Activated CD4-positive, alpha-beta T cell treated with anti-CD3 and anti-CD28 coated beads, Interleukin-2, amount 10 ng/mL, durations not matched to agents 7 days and 5 days (primary cell): ENCODE data around the gene CCDC3. TPM values are rescaled to one million over a fixed set of nuclear protein-coding genes. Genes with fewer than 3 reads are reported as not detected.
"Not testable (repeated sequence)": the region's sequence is repeated elsewhere in the genome, so short reads cannot be mapped to it uniquely, and the experiment has no call there.

Experiments
- CTCF ChIA-PET: fragments of 350-600 bp; sonication (Branson Sonifier 250); formaldehyde crosslinking; loops from one replicate; lab custom pipeline; 2021; ENCODE audit warnings: antibody characterized with exemption; lab: Charles Lee
- POLR2A ChIA-PET: fragments of 350-600 bp; sonication (Branson Sonifier 250); formaldehyde crosslinking; loops from one replicate; lab custom pipeline; 2021; ENCODE audit warnings: antibody characterized with exemption; lab: Charles Lee
- DNase-seq: peaks from one replicate; pipeline ENCODE4 v3.0.0-alpha.2; 2020
- H3K27ac Mint-ChIP-seq: one replicate; pipeline ENCODE4 v1.8.0; 2021; ENCODE audit warnings: mild to moderate bottlenecking, moderate library complexity, mixed read lengths
- H3K27me3 Mint-ChIP-seq: one replicate; pipeline ENCODE4 v1.8.0; 2021; ENCODE audit warnings: mixed read lengths
- H3K36me3 Mint-ChIP-seq: one replicate; pipeline ENCODE4 v1.8.0; 2021; ENCODE audit warnings: low read depth, mixed read lengths
- H3K4me1 Mint-ChIP-seq: one replicate; pipeline ENCODE4 v1.8.0; 2021; ENCODE audit warnings: mixed read lengths
- H3K4me3 Mint-ChIP-seq: one replicate; pipeline ENCODE4 v1.8.0; 2021; ENCODE audit warnings: mild to moderate bottlenecking, moderate library complexity, mixed read lengths
- H3K9me3 Mint-ChIP-seq: one replicate; pipeline ENCODE4 v1.8.0; 2021; ENCODE audit warnings: mixed read lengths
- total RNA-seq, 2 experiments: library from RNA; stranded (reverse); gene quantifications; one replicate each; pipeline ENCODE4 v1.2.3, GENCODE V29; 2021

Gene CCDC3
- total RNA-seq, 2 experiments from 2014 or later: 0.10 to 0.12 TPM

DNA sequence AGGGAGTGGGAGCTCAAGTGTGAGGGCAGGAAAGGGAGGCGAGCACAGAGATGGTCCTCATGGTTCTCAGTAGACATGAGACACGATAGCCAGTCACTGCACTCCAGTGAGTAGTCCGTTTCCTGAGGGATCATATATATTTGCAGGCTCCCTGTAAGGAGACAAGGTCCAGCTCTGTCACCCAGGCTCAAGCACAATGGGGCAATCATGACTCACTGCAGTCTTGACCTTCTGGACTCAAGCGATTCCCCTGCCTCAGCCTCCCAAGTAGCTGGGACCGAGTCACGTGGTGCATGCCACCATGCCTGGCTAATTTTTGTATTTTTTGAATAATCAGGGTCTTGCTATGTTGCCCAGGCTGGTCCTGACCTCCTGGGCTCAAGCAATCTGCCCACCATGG lies 116.7 kb downstream of the CCDC3 start:
- no peak for DNase-seq
- ChIA-PET POLR2A (no interaction called here), CTCF (interaction anchor here (0.7 kb wide), 1 partner anchor 145 kb away, joined by 3 read pairs; no protein-coding TSS in a partner anchor)
- H3K9me3 Mint-ChIP-seq: peaks cover 1% of the 10 kb centered on the region
- H3K27ac Mint-ChIP-seq: no peak overlapping the region
- peaks cover 11% of the 10 kb centered on the region for H3K27me3 Mint-ChIP-seq
- no peak overlapping the region for H3K4me3 Mint-ChIP-seq
- no peaks in the 10 kb centered on the region for H3K36me3 Mint-ChIP-seq
- no peaks in the 10 kb centered on the region for H3K4me1 Mint-ChIP-seq

GRCh38 chr10:12880423-12880822 lies 121.1 kb downstream of the CCDC3 start:
- Mint-ChIP-seq H3K36me3 (no peaks in the 10 kb centered on the region), H3K9me3 (peaks cover 3% of the 10 kb centered on the region), H3K4me3 (no peak overlapping the region), H3K27ac (no peak overlapping the region), H3K27me3 (peaks cover 19% of the 10 kb centered on the region), H3K4me1 (no peaks in the 10 kb centered on the region)
- ChIA-PET CTCF (no interaction called here), POLR2A (no interaction called here)
- no peak for DNase-seq

DNA sequence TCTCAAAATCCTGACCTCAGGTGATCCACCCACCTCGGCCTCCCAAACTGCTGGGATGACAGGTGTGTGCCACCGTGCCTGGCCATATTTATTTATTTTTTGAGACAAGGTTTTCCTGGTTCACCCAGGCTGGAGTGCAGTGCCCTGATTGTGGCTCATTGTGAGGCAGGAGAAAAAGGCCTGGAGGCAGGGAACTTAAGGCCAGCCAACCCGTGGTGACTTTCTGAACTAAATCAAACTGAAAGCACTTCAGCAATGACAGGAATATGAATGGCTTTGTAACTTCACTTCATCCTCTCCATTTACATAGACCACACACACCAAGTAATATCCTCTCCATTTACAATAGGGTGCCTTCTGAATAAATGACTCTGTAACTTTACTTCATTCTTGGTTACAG lies 124.4 kb downstream of the CCDC3 start:
- POLR2A ChIA-PET: no interaction called here
- peaks cover 3% of the 10 kb centered on the region for H3K9me3 Mint-ChIP-seq

DNA sequence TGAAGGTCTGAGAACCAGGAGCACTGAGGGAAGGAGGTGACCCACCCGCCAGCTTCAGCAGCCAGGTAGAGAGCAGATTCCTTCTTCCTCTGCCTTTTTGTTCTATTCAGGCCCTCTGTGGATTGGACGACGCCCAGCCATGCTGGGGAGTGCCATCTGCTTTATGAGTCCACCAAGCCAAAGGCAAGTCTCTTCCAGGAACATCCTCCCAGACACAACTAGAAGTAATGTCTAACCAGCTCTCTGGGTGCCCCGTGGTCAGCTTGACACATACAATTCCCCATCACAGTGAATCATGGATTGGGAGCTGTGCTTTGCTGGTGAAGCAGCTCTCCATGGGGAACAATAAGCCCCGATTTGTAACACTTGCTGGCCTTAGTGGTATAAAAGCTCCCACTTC lies 125.2 kb downstream of the CCDC3 start:
- Mint-ChIP-seq H3K27ac (no peak overlapping the region), H3K4me3 (no peak overlapping the region), H3K36me3 (no peaks in the 10 kb centered on the region), H3K27me3 (peaks cover 15% of the 10 kb centered on the region), H3K4me1 (no peaks in the 10 kb centered on the region), H3K9me3 (peaks cover 3% of the 10 kb centered on the region)
- ChIA-PET CTCF (interaction anchor here (0.6 kb wide), 1 partner anchor 54 kb away, joined by 3 read pairs; no protein-coding TSS in a partner anchor), POLR2A (no interaction called here)
- DNase-seq: no peak

More for the DNA sequence above, 124.4 kb downstream of the CCDC3 start:
- no peak overlapping the region for H3K27ac Mint-ChIP-seq
- H3K4me3 Mint-ChIP-seq: no peak overlapping the region
- peaks cover 17% of the 10 kb centered on the region for H3K27me3 Mint-ChIP-seq
- no peaks in the 10 kb centered on the region for H3K36me3 Mint-ChIP-seq
- CTCF ChIA-PET: no interaction called here
- H3K4me1 Mint-ChIP-seq: no peaks in the 10 kb centered on the region
- no peak for DNase-seq

- CTCF ChIA-PET: no interaction called here
- POLR2A ChIA-PET: no interaction called here
- no peak for DNase-seq
- Mint-ChIP-seq H3K27ac (no peak overlapping the region), H3K4me1 (no peaks in the 10 kb centered on the region), H3K27me3 (peaks cover 11% of the 10 kb centered on the region), H3K4me3 (no peak overlapping the region), H3K9me3 (peaks cover 1% of the 10 kb centered on the region), H3K36me3 (no peaks in the 10 kb centered on the region)
Observed at GRCh38 chr10:12875100-12875499, 126.4 kb downstream of the CCDC3 start.

GRCh38 chr10:12874501-12874900 lies 127.0 kb downstream of the CCDC3 start:
- Mint-ChIP-seq H3K27me3 (peaks cover 7% of the 10 kb centered on the region), H3K9me3 (peaks cover 1% of the 10 kb centered on the region), H3K4me3 (no peak overlapping the region), H3K27ac (no peak overlapping the region), H3K36me3 (no peaks in the 10 kb centered on the region), H3K4me1 (no peaks in the 10 kb centered on the region)
- ChIA-PET POLR2A (no interaction called here), CTCF (no interaction called here)
- no peak for DNase-seq

DNA sequence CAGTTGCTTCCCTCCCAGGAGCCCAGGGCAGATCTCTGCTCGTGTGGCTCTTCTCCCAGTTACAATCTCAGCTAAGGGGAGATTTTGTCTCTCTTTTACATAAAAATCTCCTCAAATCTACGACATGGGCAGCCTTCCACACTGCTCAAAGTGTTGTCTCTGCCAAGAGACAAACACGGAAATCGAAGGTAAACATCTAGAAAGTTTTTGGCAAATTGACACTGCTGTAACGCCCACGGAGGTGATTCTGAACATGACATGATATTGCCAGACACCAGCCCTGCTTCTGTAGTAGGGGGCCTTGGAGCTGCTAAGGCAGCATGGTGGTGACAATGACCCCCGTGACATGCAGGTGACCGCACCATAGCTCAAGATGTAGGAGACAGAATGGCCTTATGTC lies 128.3 kb downstream of the CCDC3 start:
- POLR2A ChIA-PET: no interaction called here
- H3K27me3 Mint-ChIP-seq: no peaks in the 10 kb centered on the region
- H3K4me3 Mint-ChIP-seq: no peak overlapping the region
- H3K36me3 Mint-ChIP-seq: no peaks in the 10 kb centered on the region
- H3K27ac Mint-ChIP-seq: no peak overlapping the region
- no peaks in the 10 kb centered on the region for H3K4me1 Mint-ChIP-seq
- no peaks in the 10 kb centered on the region for H3K9me3 Mint-ChIP-seq
- DNase-seq: no peak
- CTCF ChIA-PET: no interaction called here

DNA sequence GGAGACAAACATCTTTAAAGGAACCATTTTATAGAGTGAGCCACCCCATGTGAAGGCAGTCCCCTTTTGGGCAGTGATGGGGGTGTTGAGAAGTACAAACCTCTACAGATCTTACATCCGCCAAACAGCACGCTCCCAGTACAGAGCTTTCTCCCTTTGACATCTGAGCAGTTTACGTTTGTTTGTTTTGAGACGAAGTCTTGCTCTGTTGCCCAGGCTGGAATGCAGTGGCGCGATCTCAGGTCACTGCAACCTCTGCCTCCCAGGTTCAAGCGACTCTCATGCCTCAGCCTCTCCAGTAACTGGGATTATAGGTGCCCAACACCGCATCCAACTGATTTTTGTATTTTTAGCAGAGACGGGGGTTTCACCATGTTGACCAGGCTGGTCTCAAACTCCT lies 128.9 kb downstream of the CCDC3 start:
- ChIA-PET CTCF (no interaction called here), POLR2A (no interaction called here)
- Mint-ChIP-seq H3K36me3 (no peaks in the 10 kb centered on the region), H3K27ac (no peak overlapping the region), H3K9me3 (no peaks in the 10 kb centered on the region), H3K27me3 (no peaks in the 10 kb centered on the region), H3K4me3 (no peak overlapping the region), H3K4me1 (no peaks in the 10 kb centered on the region)
- no peak for DNase-seq

- no peak for DNase-seq
- Mint-ChIP-seq H3K36me3 (no peaks in the 10 kb centered on the region), H3K4me1 (no peaks in the 10 kb centered on the region), H3K9me3 (no peaks in the 10 kb centered on the region), H3K27me3 (no peaks in the 10 kb centered on the region), H3K27ac (no peak overlapping the region), H3K4me3 (no peak overlapping the region)
- CTCF ChIA-PET: no interaction called here
- POLR2A ChIA-PET: no interaction called here
Observed at GRCh38 chr10:12869427-12869826, 132.1 kb downstream of the CCDC3 start.

DNA sequence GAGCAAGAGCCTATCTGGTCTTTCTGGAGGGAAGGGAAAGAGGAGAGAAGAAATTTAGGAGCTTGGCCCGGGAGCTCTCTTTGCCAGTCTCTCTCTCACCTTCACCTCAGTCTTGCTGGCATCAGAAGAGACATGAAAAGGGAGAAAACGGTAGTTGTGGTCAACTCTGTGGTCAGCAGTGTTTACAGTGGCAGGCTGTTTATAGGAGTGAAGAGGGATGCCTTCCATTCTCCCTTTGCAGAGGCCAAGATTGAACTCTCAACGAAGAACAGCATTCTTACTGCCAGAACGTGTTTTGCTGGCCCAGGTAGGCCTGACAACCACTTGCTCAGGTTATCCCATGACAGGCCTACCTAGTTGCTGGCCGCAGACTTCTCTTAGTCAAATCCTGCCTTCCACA lies 133.3 kb downstream of the CCDC3 start:
- H3K36me3 Mint-ChIP-seq: no peaks in the 10 kb centered on the region
- no peaks in the 10 kb centered on the region for H3K27me3 Mint-ChIP-seq
- no peak for DNase-seq
- no peak overlapping the region for H3K4me3 Mint-ChIP-seq
- POLR2A ChIA-PET: no interaction called here
- no peak overlapping the region for H3K27ac Mint-ChIP-seq
- CTCF ChIA-PET: no interaction called here
- no peaks in the 10 kb centered on the region for H3K4me1 Mint-ChIP-seq
- H3K9me3 Mint-ChIP-seq: no peaks in the 10 kb centered on the region

GRCh38 chr10:12865515-12865914 lies 136.0 kb downstream of the CCDC3 start:
- H3K4me3 Mint-ChIP-seq, H3K4me1 Mint-ChIP-seq, H3K27ac Mint-ChIP-seq, H3K36me3 Mint-ChIP-seq, H3K9me3 Mint-ChIP-seq, DNase-seq, CTCF ChIA-PET, H3K27me3 Mint-ChIP-seq, POLR2A ChIA-PET: not testable (repeated sequence)

DNA sequence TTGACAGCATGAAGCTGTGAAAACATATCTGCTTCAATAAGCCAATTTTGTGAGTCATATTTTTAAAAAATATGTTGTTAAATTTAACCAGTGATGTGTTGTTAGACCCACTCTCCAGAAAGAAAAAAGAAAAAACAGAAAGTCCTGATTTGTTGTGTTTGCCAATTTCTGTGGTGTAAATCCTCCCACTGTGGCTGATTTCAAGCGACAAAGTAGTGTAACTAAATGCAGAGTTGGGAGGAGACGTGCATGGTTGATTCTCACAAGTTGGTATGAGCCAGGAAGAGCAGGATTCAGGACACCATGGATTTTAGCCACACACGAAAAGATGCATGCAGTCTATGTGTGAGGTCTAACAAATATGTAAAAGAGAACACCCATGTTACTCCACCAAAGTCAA lies 139.1 kb downstream of the CCDC3 start:
- no peak for DNase-seq
- peaks cover 29% of the 10 kb centered on the region for H3K27me3 Mint-ChIP-seq
- ChIA-PET POLR2A (no interaction called here), CTCF (no interaction called here)
- no peaks in the 10 kb centered on the region for H3K4me1 Mint-ChIP-seq
- no peaks in the 10 kb centered on the region for H3K36me3 Mint-ChIP-seq
- H3K27ac Mint-ChIP-seq: no peak overlapping the region
- H3K4me3 Mint-ChIP-seq: no peak overlapping the region
- H3K9me3 Mint-ChIP-seq: no peaks in the 10 kb centered on the region

DNA sequence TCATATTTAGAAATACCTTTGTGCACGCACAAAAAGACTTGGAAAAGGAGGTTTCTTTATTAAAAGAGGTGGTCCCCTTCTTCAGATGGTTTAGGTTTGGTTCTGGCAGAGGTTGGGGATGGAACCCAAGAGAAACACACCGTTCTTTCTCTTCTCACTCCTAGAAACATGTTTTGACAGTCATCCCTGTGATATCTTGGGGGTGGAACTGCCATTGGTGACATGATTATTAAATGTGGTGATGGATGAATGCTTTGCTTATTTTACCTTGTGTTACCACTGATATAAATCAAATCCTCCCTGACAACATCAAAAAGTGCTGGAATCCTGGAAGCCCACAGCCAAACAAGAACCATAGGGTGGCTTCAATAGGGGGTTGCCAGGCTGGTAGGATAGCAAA lies 146.5 kb downstream of the CCDC3 start:
- ChIA-PET CTCF (no interaction called here), POLR2A (no interaction called here)
- Mint-ChIP-seq H3K27ac (no peak overlapping the region), H3K4me1 (no peaks in the 10 kb centered on the region), H3K4me3 (no peak overlapping the region), H3K36me3 (no peaks in the 10 kb centered on the region), H3K9me3 (no peaks in the 10 kb centered on the region), H3K27me3 (peaks cover 29% of the 10 kb centered on the region)
- DNase-seq: no peak

GRCh38 chr10:12852687-12853086 lies 148.8 kb downstream of the CCDC3 start:
- CTCF ChIA-PET: interaction anchor here (0.6 kb wide), 1 partner anchor 859 kb away, joined by 3 read pairs; no protein-coding TSS in a partner anchor
- H3K9me3 Mint-ChIP-seq: no peaks in the 10 kb centered on the region
- H3K27ac Mint-ChIP-seq: no peak overlapping the region
- H3K4me3 Mint-ChIP-seq: no peak overlapping the region
- peaks cover 8% of the 10 kb centered on the region for H3K27me3 Mint-ChIP-seq
- H3K36me3 Mint-ChIP-seq: no peaks in the 10 kb centered on the region
- no peak for DNase-seq
- POLR2A ChIA-PET: no interaction called here
- H3K4me1 Mint-ChIP-seq: no peaks in the 10 kb centered on the region
